ENCODE data around the gene DUSP22.
A peak's percentile ranks its signal among the peaks of the same experiment; 100 is the strongest.
"Not testable (repeated sequence)": the region's sequence is repeated elsewhere in the genome, so short reads cannot be mapped to it uniquely, and the experiment has no call there.

Gene DUSP22

DNA sequence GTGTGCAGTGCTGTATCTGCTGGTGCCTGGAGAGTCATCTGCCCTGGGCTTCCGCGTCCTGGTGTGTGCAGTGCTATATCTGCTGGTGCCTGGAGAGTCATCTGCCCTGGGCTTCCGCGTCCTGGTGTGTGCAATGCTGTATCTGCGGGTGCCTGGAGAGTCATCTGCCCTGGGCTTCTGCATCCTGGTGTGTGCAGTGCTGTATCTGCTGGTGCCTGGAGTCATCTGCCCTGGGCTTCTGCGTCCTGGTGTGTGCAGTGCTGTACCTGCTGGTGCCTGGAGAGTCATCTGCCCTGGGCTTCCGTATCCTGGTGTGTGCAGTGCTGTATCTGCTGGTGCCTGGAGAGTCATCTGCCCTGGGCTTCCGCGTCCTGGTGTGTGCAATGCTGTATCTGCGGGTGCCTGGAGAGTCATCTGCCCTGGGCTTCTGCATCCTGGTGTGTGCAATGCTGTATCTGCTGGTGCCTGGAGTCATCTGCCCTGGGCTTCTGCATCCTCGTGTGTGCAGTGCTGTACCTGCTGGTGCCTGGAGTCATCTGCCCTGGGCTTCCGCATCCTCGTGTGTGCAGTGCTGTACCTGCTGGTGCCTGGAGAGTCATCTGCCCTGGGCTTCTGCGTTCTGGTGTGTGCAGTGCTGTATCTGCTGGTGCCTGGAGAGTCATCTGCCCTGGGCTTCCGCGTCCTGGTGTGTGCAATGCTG lies 33.0 kb downstream of the DUSP22 start:
- not testable (repeated sequence) for DNase-seq

- DNase-seq: not testable (repeated sequence)
These were observed 33.8 kb downstream of the DUSP22 start for GRCh38 chr6:326066-326465.

GRCh38 chr6:326896-327537 lies 34.7 kb downstream of the DUSP22 start:
- DNase-seq: no peak

- DNase-seq: no peak
These were observed 35.3 kb downstream of the DUSP22 start for GRCh38 chr6:327538-328116.

DNA sequence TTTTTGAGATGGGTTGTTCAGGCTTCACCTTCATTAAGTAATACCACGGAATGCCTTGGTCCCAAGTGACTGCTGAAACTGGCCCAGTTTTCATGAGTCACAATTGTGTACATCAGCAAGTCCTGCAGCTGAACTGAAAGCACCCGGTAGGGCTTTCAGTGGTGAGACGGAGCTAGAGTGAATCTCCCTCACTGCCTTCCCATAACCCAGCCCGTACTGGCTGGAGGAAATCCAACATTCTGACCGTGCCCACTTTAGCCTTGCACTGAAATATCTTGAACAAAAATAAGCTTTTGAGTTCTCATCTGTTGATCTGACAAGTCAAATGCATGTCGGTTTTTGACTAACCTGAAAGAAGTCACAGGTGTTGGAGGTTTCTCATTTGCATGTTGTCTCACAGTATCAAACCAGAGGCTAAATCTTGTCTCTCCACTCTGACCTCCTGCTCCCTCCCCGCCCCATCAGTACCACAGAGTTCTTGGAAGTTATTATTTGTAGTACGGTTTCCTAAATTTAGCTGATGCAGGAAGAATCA lies 35.9 kb downstream of the DUSP22 start:
- peak in 1 of 2 donors; percentile 20 for DNase-seq

DNA sequence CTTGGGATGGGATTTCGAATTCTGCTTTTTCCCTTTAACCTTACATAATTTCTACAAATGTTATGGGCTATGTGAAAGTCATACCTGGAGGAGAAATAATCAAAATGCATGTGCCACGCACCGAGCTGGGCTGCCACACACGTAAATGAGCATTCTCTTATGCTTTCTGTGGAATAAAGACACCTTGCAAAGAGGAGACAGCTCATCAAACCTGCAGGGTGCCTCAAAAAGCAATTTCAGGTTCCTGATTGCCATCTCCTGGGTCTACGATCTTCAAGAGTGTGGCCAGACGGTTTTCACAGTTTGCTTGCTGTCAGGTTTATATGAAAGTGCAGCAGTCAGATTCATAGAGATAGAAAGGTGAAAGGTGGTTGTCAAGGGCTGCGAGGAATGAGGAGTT lies 36.6 kb downstream of the DUSP22 start:
- DNase-seq: no peak

DNA sequence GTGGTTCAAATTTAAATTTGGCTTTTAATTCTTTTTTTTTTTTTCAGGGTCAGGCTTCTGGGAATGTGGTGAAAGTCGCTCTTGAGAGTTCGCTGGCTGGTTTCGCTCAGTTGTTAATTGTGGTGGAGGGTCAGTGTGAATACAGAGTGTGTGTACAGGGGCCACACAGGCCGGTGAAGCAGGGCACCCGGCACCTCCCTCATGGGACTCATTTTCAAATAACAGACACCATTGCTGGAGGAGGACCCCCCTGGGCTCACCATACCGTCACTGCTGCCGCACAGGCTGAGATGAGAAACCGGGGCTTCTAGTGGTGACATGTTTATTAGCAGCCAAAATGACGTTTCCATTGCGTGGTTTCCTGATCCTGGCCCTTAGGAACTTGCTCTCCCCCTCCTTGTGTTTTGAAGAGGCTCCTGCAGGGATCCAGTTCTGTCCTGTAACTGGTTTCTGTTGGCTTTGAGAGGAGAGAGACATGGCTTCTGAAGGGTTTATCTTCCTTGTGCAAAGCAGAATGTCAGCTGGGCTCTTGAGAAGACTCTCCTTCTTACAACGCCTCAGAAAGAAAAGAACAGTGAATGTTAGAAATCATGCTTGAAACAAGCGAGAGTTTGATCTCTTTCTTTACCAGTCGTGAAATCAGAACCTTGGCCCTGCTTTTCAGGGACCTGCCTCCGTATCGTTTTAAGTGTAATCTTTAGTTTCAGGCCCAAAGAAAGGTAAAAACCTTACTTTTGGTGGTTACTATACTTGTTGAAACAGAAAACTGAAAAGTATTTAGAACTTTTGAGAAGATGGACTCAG lies 37.8 kb downstream of the DUSP22 start:
- DNase-seq: no peak

DNA sequence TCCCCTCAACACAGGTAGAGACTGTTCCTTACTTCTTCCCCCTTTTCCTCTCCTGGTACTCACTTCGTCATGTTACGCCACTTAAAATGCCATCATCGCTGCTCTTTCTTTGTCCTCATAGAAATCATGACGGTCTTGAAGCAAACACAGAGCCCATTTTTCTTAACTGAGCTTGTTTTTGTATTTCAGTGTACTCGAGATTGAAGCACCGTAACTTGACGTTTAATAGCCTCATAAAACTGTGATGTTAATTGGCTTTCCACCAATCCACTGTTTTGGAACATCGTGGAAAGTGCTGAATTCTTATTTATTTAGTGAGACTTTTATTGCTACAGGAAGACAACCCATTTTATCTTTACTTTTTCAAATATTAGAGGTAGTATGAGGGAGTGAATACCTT lies 38.7 kb downstream of the DUSP22 start:
- DNase-seq: no peak

- no peak for DNase-seq
These were observed 39.6 kb downstream of the DUSP22 start for GRCh38 chr6:331622-332521.

GRCh38 chr6:332671-333070 lies 40.4 kb downstream of the DUSP22 start:
- DNase-seq: no peak

- DNase-seq: no peak
These were observed 41.2 kb downstream of the DUSP22 start for GRCh38 chr6:333379-334002.

DNA sequence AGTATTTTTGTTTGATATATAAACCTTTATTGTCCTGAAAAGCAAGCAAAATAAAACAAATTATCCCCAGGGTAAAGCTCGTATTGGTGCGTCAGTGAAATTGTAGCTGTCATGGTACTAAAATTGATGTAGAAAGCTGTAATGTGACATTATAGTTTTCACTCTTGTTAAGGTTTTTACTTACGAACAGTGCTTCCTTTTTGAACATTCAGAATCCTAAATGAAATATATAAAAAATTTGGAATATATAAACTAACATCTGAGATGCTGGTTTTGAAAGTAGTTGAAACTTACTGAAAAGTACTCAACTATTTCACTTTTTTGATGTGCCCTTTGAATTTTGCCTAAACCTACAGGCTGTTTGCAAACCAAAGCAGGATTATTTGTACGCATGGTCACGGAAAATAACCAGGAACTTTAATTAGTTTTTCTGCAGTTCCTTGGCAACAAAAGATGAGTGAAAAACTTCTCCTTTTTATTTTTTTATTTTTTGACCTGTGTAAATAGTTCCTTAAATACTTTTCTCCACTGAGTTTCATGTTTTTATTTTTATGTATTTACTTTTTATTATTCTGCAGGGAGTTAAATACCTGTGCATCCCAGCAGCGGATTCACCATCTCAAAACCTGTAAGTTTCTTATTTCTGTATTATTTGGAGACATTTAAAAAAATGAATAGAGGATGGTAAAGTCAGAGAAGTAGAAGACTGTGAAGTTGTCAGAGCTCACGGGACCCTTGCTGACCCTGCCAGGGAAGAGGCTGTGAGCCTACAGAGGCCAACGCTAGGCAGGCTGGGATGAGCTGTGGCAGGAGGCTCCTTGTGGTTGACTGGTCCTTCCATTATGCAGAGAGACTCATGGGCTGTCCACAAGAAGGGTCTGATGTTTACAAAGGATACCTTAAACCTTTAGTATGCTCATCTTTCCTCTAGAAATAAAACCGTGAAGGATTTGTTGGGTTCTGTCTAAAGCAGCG lies 42.5 kb downstream of the DUSP22 start:
- DNase-seq: no peak

DNA sequence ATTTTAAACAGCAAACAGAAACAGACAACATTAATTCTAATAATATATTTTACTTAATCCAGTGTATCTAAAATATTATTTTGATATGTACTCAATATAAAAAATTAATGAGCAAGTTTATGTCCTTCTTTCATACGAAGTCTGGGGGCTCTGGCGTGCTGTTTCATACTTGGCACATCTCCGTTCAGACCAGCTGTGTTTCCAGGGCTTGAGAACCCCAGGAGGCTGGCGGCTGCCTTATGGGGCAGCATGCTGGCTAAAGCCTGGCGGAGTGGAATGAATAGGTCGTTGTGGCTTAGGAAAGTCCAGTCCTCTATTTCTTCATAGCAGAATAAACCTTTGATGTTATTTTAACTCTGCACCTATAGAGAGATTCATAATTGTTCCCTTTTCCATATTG lies 43.3 kb downstream of the DUSP22 start:
- no peak for DNase-seq

DNA sequence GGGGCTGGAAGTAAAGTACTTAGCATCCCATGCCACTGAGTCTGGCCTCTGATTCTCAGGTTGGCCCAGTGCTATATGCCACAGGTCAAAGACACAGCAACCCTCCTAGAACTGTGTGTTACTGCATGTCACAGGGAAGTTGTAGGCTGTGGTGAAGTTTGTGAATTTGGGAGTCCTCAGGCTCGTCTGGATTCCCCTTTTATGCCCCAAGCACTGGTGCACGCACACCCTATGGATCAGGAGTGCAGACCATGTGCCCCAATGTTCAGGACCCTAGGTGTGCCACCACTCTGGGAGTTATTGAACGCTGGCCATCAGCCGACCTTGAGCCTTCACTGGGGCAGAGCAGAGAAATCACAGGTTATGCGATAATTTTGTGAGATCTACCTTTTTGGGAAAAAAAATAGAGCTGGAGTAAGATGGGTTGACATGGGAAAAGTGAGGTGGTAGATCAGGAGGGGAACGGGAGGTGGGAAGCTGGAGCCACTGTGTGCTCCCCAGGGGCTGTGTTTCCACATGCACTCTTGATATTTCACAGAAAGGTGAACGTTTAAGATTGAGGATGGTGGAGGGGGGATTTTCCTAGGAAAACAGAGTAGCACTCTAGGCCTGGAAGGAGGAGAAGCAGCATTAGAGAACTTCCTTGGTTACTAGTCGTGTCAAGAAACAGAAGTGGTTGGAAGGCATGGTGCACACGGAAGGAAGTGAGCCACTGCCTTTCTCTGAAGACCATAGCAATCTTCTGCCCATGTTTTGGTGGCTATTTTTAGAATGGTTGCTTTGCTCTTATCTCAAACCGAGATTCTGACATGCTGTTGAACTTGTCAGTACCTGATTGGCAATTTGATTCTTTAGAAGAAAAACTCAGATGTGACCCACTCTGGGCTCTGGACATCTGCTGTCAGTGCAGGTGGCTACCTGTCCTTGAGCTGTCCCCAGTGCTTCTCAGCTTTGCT lies 44.1 kb downstream of the DUSP22 start:
- DNase-seq: peak; percentile 26 to 49

- peak in 1 of 2 donors; percentile 34 for DNase-seq
These were observed 45.6 kb downstream of the DUSP22 start for GRCh38 chr6:337805-338368.

DNA sequence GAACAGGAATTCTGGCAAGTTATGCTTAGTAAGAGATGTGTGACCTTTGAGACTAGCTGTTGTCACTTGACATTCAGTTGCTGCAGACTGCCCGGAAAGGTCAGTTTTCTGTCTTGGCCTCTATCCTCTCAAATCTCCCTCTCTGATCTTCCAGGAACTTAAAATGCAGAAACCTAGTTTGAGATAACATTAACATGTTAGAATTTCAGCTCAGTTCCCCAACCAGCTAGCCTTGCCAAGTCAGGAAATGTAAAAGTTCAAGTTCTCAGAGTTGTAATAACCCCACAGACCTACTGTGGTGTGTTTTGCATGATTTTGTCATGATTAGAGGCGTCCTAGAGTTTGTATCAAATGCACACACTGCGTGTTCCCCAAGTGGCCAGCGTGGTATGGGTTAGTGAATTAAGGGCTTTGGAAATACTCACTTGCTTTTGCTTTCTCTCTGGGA lies 46.6 kb downstream of the DUSP22 start:
- DNase-seq: no peak

DNA sequence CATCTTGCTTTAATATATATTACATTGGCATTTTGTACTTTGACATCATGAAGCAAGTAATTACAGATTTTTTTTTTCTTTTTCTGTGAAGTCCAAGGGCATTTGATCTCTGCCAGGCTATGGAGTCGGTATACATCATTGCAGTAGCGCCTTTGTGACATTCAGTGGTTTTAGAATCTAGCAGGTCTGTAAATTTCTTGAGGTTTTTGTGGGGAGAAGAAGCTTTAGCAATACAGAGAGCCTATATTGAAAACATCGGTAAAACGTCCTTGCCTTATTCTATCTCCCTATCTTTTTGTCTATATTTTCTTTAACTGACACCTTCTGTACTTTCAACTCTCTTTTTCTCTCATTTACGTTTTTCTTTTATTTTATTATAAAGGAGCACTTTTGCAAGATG lies 47.2 kb downstream of the DUSP22 start:
- DNase-seq: peak in 1 of 2 donors; percentile 29

DNA sequence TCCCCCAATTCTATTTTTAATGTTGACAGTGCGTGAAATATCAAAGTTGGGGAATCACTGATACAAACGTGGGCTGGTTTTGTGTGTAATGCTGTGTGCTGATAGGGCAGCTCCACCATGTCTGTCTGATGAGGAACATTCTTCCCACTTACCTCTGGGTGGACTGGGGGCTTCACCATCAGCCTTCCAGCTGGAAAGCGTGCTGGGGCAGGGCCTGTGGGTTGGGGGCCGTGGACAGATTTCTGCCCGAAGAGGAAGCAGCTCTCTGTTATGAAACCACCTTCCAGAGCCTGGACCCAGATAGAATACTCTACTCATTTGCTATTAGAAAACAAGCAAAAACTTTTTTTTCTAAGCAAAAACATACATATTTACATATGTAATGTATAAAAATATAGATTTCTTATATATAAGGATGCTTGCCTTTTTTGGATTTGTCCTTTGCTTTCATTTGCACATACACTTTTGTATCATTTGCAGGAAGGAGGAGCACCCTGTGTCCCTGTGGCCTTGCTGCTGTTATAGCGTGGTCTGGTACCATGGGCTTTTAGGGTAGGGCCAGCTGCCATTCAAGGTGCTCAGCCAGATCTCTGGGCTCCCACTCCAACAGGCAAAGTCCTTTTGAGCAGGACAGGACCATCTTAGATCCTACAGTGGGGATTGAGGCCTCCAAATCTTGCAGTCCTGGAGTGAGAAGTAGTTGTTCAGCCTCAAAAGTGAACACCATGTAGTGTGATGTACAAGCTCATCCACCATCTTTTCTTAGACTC lies 48.1 kb downstream of the DUSP22 start:
- no peak for DNase-seq
